Measurements from ENCODE around the gene ARF4. TPM values are rescaled to one million over a fixed set of nuclear protein-coding genes. Genes with fewer than 3 reads are reported as not detected.
"Not testable (repeated sequence)": the region's sequence is repeated elsewhere in the genome, so short reads cannot be mapped to it uniquely, and the experiment has no call there.

ARF4 gene
- total RNA-seq, 1 experiment from 2014 or later, result 182 TPM

DNA sequence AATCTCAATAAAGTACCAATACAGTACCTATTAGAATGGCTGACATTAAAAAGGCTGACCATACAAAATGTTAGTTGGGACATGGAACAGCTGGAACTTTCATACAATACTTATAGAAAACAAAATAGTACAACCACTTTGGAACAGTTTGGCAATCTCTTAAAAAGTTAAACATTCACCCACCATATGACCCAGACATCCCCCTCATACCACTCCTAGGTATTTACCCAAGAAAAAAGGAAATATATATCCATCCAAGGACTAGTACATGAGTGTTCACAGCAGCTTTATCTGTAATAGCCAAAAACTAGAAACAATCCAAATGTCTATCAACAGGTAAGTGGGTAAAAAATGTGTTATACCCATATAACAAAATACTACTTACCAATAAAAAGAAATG is 25.2 kb upstream of the ARF4 start:
- TF ChIP-seq, protein P1, sequence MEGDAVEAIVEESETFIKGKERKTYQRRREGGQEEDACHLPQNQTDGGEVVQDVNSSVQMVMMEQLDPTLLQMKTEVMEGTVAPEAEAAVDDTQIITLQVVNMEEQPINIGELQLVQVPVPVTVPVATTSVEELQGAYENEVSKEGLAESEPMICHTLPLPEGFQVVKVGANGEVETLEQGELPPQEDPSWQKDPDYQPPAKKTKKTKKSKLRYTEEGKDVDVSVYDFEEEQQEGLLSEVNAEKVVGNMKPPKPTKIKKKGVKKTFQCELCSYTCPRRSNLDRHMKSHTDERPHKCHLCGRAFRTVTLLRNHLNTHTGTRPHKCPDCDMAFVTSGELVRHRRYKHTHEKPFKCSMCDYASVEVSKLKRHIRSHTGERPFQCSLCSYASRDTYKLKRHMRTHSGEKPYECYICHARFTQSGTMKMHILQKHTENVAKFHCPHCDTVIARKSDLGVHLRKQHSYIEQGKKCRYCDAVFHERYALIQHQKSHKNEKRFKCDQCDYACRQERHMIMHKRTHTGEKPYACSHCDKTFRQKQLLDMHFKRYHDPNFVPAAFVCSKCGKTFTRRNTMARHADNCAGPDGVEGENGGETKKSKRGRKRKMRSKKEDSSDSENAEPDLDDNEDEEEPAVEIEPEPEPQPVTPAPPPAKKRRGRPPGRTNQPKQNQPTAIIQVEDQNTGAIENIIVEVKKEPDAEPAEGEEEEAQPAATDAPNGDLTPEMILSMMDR (conservative IDR thresholded peaks at IDR 0.05), result no peak
- TF ChIP-seq EZH2 (IDR thresholded peaks at IDR 0.05; ENCODE audit: low read depth), result no peak

GRCh38 chr3:57617739-57618138 is 20.6 kb upstream of the ARF4 start:
- no peak overlapping the region for H2AFZ ChIP-seq
- no peaks in the 10 kb centered on the region for H3K27me3 ChIP-seq (ENCODE audit: insufficient read depth, low read depth)
- no peaks in the 10 kb centered on the region for H3K9me2 ChIP-seq (ENCODE audit: insufficient read depth)
- BruUV-seq (replicated peaks), result no TSS peak
- no peaks in the 10 kb centered on the region for H3K79me2 ChIP-seq (ENCODE audit: low read depth)
- no peaks in the 10 kb centered on the region for H3F3A ChIP-seq (ENCODE audit: insufficient read depth, low read depth)
- intact Hi-C loops (cut with micrococcal nuclease; ENCODE audit: unreplicated experiment), result no loop called here
- H3K27ac ChIP-seq, result no peak overlapping the region
- ChIA-PET CTCF (no interaction called here), POLR2A (ENCODE audit: unreplicated experiment) (interaction anchor here (0.7 kb wide), 1 partner anchor 565 kb away, joined by 3 read pairs; no protein-coding TSS in a partner anchor)
- no peaks in the 10 kb centered on the region for H4K20me1 ChIP-seq (ENCODE audit: insufficient read depth)
- no peak overlapping the region for H3K4me3 ChIP-seq
- DNase-seq, result no peak
- H3K36me3 ChIP-seq (ENCODE audit: low read depth), result no peaks in the 10 kb centered on the region
- H3K9me3 ChIP-seq (ENCODE audit: insufficient read depth, low read depth), result no peaks in the 10 kb centered on the region
- no peaks in the 10 kb centered on the region for H3K4me1 ChIP-seq (replicated peaks; ENCODE audit: insufficient read depth)
- no peak for TF ChIP-seq EZH2 (IDR thresholded peaks at IDR 0.05; ENCODE audit: low read depth)
- TF ChIP-seq, protein P1 (conservative IDR thresholded peaks at IDR 0.05), result no peak
- no peak overlapping the region for H3K4me2 ChIP-seq

More for the DNA sequence above, 25.2 kb upstream of the ARF4 start:
- Histone ChIP-seq H3K4me1 (replicated peaks; ENCODE audit: insufficient read depth) (no peaks in the 10 kb centered on the region), H2AFZ (no peak overlapping the region), H3K36me3 (ENCODE audit: low read depth) (0 out of 2 replicates have a peak, but pooled peaks cover 3% of the 10 kb centered on the region), H3K4me3 (no peak overlapping the region), H3K9me3 (ENCODE audit: insufficient read depth, low read depth) (no peaks in the 10 kb centered on the region), H3K4me2 (no peak overlapping the region), H3K27ac (no peak overlapping the region), H3K79me2 (ENCODE audit: low read depth) (no peaks in the 10 kb centered on the region), H3F3A (ENCODE audit: insufficient read depth, low read depth) (peaks cover 10% of the 10 kb centered on the region; the same call in 1 of the 2 replicates), H3K27me3 (ENCODE audit: insufficient read depth, low read depth) (no peaks in the 10 kb centered on the region), H3K9me2 (ENCODE audit: insufficient read depth) (no peaks in the 10 kb centered on the region), H4K20me1 (ENCODE audit: insufficient read depth) (no peaks in the 10 kb centered on the region)
- ChIA-PET CTCF (no interaction called here), POLR2A (ENCODE audit: unreplicated experiment) (no interaction called here)
- DNase-seq, result no peak
- no TSS peak for BruUV-seq (replicated peaks)
- intact Hi-C loops (cut with micrococcal nuclease; ENCODE audit: unreplicated experiment), result no loop called here

- no peak overlapping the region for H3K4me2 ChIP-seq
- intact Hi-C loops (cut with micrococcal nuclease; ENCODE audit: unreplicated experiment), result no loop called here
- TF ChIP-seq, protein P1 (conservative IDR thresholded peaks at IDR 0.05), result no peak
- TF ChIP-seq EZH2 (IDR thresholded peaks at IDR 0.05; ENCODE audit: low read depth), result no peak
- H4K20me1 ChIP-seq (ENCODE audit: insufficient read depth), result no peaks in the 10 kb centered on the region
- no peak overlapping the region for H3K4me3 ChIP-seq
- ChIA-PET CTCF (no interaction called here), POLR2A (ENCODE audit: unreplicated experiment) (interaction anchor here (0.6 to 0.7 kb wide), 2 partner anchors 9 to 44 kb away, joined by 3 to 14 read pairs; no protein-coding TSS in a partner anchor)
- no peak for DNase-seq
- H3K9me2 ChIP-seq (ENCODE audit: insufficient read depth), result no peaks in the 10 kb centered on the region
- no peaks in the 10 kb centered on the region for H3K27me3 ChIP-seq (ENCODE audit: insufficient read depth, low read depth)
- H3F3A ChIP-seq (ENCODE audit: insufficient read depth, low read depth), result no peaks in the 10 kb centered on the region
- H3K9me3 ChIP-seq (ENCODE audit: insufficient read depth, low read depth), result no peaks in the 10 kb centered on the region
- H3K36me3 ChIP-seq (ENCODE audit: low read depth), result no peaks in the 10 kb centered on the region
- no peaks in the 10 kb centered on the region for H3K79me2 ChIP-seq (ENCODE audit: low read depth)
- no peak overlapping the region for H3K27ac ChIP-seq
- no peaks in the 10 kb centered on the region for H3K4me1 ChIP-seq (replicated peaks; ENCODE audit: insufficient read depth)
- no TSS peak for BruUV-seq (replicated peaks)
- H2AFZ ChIP-seq, result no peak overlapping the region
These were observed 19.1 kb upstream of the ARF4 start for GRCh38 chr3:57616233-57616632.

DNA sequence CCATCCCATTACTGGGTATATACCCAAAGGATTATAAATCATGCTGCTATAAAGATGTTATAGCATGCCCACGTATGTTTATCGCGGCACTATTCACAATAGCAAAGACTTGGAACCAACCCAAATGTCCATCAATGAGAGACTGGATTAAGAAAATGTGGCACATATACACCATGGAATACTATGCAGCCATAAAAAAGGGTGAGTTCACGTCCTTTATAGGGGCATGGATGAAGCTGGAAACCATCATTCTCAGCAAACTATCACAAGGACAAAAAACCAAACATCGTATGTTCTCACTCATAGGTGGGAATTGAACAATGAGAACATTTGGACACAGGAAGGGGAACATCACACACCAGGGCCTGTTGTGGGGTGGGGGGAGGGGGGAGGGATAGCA is 14.7 kb upstream of the ARF4 start:
- DNase-seq; H3K9me3 ChIP-seq (ENCODE audit: insufficient read depth, low read depth); POLR2A ChIA-PET (ENCODE audit: unreplicated experiment); CTCF ChIA-PET; H3K27ac ChIP-seq; intact Hi-C loops (cut with micrococcal nuclease; ENCODE audit: unreplicated experiment); H3K27me3 ChIP-seq (ENCODE audit: insufficient read depth, low read depth); H3K36me3 ChIP-seq (ENCODE audit: low read depth); H3K4me1 ChIP-seq (replicated peaks; ENCODE audit: insufficient read depth); H3K4me3 ChIP-seq; H3K9me2 ChIP-seq (ENCODE audit: insufficient read depth); H4K20me1 ChIP-seq (ENCODE audit: insufficient read depth); H3K4me2 ChIP-seq; H3F3A ChIP-seq (ENCODE audit: insufficient read depth, low read depth); BruUV-seq (replicated peaks); H3K79me2 ChIP-seq (ENCODE audit: low read depth); H2AFZ ChIP-seq: not testable (repeated sequence)
